GM12891 (cell line): ENCODE data around the gene COX15. TPM values are rescaled to one million over a fixed set of nuclear protein-coding genes. Genes with fewer than 3 reads are reported as not detected.

Source experiments
- DNase-seq: peaks from one replicate; pipeline ENCODE4 v3.0.0; 2011; ENCODE audit warnings: low spot score; ENCODE audit not compliant: insufficient read length
- FAIRE-seq: peaks from 2 replicates; lab custom pipeline; 2011; peaks lifted over from hg19 to GRCh38; lab: Jason Lieb, UNC
- PAX5 ChIP-seq: IDR thresholded peaks from 2 replicates; pipeline ENCODE4 v1.6.1; 2011; ENCODE audit warnings: low read length, moderate library complexity, mild to moderate bottlenecking; ENCODE audit not compliant: insufficient read depth, severe bottlenecking
- POLR2A ChIP-seq: IDR thresholded peaks from 2 replicates; pipeline ENCODE4 v1.6.1; 2011; ENCODE audit warnings: low read depth, low read length, control low read depth
- POLR2AphosphoS5 ChIP-seq: IDR thresholded peaks from 2 replicates; pipeline ENCODE4 v1.6.1; 2011; ENCODE audit warnings: low read depth, low read length, control low read depth
- POU2F2 ChIP-seq: IDR thresholded peaks from 2 replicates; pipeline ENCODE4 v1.6.1; 2011; ENCODE audit warnings: low read depth, mild to moderate bottlenecking, control low read depth, low read length, moderate library complexity
- SPI1 ChIP-seq: IDR thresholded peaks from 2 replicates; pipeline ENCODE4 v1.6.1; 2011; ENCODE audit warnings: low read depth, low read length, control low read depth
- TAF1 ChIP-seq: IDR thresholded peaks from 2 replicates; pipeline ENCODE4 v1.6.1; 2011; ENCODE audit warnings: low read depth, low read length, control low read depth
- polyA plus RNA-seq: library from polyadenylated mRNA; unstranded; fragments of >200 nt; gene quantifications from one replicate; pipeline ENCODE4 v1.2.1, GENCODE V29; 2012; ENCODE audit warnings: low read depth, missing spikeins, inconsistent platforms; ENCODE audit not compliant: missing spikeins

Gene COX15
- polyA plus RNA-seq: 22.4 TPM

DNA sequence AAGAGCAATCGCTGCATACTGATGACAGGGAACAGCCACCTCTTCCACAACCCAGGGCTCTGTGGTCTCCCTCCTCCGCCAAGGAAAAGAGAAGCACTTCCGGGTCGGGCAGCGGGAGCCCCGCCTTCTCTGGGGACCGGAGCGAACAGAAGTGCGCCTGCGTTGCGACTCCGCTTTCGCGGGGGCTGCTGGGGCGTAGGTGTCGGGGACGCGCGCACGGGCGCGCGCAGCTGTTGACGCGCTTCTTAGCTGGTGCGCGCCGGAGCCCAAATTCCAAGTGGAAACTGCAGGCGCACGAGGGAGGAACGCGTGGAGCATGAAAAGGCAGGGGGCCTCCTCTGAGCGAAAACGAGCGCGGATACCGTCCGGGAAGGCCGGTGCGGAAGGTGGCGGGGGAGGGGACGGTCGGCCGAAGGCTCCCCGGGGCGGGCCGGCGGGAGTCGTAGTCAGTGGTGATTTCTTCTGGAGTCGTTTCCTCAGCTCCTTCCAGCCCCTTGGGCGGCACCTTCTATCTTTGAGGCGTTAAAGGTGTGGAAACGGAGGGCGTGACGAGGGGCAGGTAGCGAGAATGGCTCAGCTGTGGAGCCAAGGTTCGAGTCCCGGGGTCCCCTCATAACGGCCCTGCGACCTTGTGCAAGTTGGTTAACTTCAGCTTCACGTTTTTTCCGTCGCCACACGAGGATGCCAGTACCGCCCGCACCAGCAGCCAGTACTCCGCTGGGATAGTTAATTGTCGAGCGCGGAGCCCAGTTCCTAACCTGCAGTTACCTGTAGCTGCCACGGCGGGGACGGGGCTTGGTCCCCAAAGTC is at the start of gene COX15, which contains the start of gene CUTC:
Gene COX15 (minus strand): TSS at position 95 of the 810 bp plus-strand sequence. CDS start 78 bp downstream, at position 17.
Gene CUTC (plus strand): TSS at position 202 of the 810 bp plus-strand sequence. CDS start 115 bp downstream, at position 317.
- DNase-seq (peak; percentile 73), FAIRE-seq (peak; percentile 97)
- TF ChIP-seq SPI1 (peak; percentile 37), PAX5 (no peak), POLR2AphosphoS5 (peak; percentile 90), POU2F2 (peak; percentile 84; the same call in 1 of the 2 replicates), TAF1 (peak; percentile 93), POLR2A (peak; percentile 93)

GRCh38 chr10:99779335-99779734 is 47.4 kb upstream of the COX15 start:
- DNase-seq (no peak), FAIRE-seq (no peak)
- TF ChIP-seq POLR2AphosphoS5 (no peak), TAF1 (no peak), PAX5 (no peak), POU2F2 (no peak), SPI1 (no peak), POLR2A (no peak)

DNA sequence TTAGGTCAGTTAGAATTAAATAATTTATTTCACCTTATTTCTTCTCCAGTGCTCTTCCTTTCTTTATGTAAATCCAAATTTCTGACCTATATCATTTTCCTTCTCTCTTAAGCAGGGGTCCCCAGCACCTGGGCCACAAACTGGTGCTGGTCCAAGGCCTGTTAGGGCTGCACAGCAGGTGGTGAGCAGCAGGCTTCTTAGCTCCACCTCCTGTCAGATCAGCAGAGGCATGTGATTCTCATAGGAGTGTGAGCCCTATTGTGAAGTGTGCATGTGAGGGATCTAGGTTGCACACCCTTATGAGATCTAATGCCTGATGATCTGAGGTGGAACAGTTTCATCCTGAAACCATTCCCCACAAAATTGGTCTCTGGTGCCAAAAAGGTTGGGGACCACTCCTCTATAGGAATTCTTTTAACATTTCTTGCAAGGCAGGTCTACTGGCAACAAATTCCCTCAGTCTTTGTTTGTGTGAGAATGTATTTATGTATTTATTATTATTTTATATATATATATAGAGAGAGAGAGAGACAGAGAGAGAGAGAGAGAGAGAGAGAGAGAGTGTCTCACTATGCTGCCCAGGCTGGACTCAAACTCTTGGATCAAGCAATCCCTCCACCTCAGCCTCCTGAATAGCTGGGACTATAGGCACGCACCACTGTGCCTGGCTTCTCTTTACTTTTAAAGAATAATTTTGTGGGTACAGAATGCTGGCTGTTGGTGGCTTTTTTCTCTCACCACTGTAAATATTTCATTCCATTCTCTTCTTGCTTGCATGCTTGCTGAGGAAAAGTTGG is 46.2 kb upstream of the COX15 start:
- TF ChIP-seq POLR2A (no peak), TAF1 (no peak), PAX5 (no peak), POU2F2 (no peak), POLR2AphosphoS5 (no peak), SPI1 (no peak)
- FAIRE-seq (no peak), DNase-seq (no peak)

GRCh38 chr10:99775850-99776249 is 43.9 kb upstream of the COX15 start:
- FAIRE-seq (peak; percentile 9), DNase-seq (no peak)
- TF ChIP-seq TAF1 (no peak), POLR2A (no peak), PAX5 (no peak), POU2F2 (no peak)

DNA sequence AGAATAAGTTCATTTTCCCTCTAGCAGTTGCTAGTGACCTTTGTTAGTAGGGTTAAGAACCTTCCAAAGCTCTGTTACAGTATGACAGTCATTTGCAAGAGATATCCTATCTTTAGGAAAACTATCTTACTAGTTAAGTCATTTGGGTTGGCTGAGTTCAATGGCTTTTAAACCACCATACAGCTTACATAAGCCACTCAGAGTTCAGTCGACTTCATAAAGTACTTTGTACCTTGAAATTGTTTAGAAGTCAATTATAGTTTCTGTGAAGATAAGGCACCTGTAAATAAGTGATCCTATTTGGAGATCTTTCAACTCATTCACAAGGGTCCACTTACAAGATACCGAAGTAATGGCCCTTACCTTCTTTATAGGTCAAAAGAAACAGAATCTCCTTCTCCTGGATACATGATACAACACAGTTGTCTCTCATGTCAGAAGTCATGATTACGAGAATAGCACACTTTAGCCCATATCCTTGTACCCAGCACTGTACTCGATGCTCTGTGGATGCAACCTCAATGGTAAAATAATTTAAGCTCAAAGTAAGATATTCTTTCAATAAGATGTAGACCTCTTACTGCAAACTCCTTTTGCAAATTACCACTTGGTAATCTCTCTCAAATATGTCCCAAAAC is 38.6 kb upstream of the COX15 start:
- FAIRE-seq: no peak
- TF ChIP-seq SPI1 (no peak), TAF1 (no peak), POLR2A (no peak), PAX5 (no peak)

DNA sequence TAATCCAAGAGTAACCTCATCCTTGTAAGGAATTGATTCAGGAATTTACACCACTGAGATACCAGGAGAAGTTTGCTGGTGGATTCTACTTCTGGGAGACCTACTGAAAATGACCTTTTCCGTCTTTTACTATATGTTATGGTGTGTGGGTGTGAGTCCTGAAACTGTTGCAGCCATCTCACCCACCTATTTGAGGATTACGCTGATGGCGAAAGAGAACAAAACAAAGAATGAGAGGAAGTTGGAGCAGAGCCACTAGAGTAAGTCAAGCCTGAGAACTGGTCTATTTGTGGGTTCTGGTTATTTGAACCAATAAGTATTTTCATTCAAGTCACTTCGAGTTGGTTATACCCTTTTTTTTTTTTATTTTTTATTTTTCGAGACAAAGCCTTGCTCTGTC is 37.8 kb upstream of the COX15 start:
- FAIRE-seq (no peak), DNase-seq (no peak)
- TF ChIP-seq POLR2AphosphoS5: no peak

More for the DNA sequence above, 38.6 kb upstream of the COX15 start:
- DNase-seq: no peak

DNA sequence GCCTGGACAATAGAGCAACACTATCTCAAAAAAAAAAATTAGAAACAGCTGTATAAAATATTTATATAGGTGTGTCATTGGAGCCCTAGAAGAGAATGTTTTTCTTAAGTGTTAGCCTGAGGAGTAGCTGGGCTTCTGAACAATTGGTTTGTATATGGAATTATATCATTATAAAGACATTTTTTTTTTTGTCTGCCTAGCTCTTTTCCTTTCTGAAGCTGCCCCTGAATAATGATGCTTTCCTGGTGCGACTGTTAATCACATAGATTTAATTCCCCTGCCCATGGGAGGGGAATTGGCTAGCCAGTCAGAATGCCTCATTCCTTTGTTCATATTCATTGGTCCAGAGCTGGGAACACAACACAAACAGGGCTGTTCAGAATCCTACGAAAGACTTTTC is 36.6 kb upstream of the COX15 start:
- TF ChIP-seq PAX5 (no peak), SPI1 (no peak), POLR2AphosphoS5 (no peak), POU2F2 (no peak), TAF1 (no peak), POLR2A (no peak)
- no peak for FAIRE-seq
- no peak for DNase-seq

GRCh38 chr10:99767901-99768300 is 36.0 kb upstream of the COX15 start:
- DNase-seq: no peak
- no peak for FAIRE-seq
- TF ChIP-seq PAX5 (no peak), SPI1 (no peak), POLR2A (no peak), POU2F2 (no peak), TAF1 (no peak), POLR2AphosphoS5 (no peak)

DNA sequence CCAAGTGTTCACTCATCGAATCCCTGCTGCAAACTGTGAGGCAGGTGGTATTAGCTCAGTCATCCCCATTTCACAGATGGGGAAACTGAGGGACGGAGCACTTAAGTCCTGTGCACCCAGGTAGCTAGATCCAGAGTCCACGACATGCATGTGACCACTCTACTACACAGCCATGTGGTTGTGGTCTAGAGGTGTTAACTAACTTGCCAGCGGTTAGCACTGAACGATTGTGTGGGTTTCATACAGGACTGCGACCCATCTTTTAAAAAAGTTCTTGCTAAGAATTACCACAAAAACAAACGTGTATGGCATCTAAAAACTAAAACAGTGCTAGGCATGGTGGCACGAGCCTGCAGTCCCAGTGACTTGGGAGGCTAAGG is 34.4 kb upstream of the COX15 start:
- no peak for DNase-seq

More for the DNA sequence above, 34.4 kb upstream of the COX15 start:
- TF ChIP-seq SPI1 (no peak), PAX5 (no peak), TAF1 (no peak), POLR2A (no peak), POU2F2 (no peak), POLR2AphosphoS5 (no peak)
- FAIRE-seq: no peak
